Thymus (tissue), 11 donors: ENCODE measurements around the gene ZNF853. TPM values are rescaled to one million over a fixed set of nuclear protein-coding genes. Genes with fewer than 3 reads are reported as not detected.

ENCODE experiments used
- DNase-seq, 9 donors: peaks; one replicate each; pipeline ENCODE4 v3.0.0-alpha.2; 2013; ENCODE audit warnings: low spot score in 9 of 9, low read depth in 6 of 9, missing footprints in 1 of 9
- H3K27ac ChIP-seq, 2 donors: one replicate each; pipeline ENCODE4 v1.5.1; 2013; ENCODE audit warnings: control low read depth in 1 of 2, low read depth in 1 of 2, low read length in 1 of 2, mild to moderate bottlenecking in 1 of 2, moderate library complexity in 1 of 2
- H3K27me3 ChIP-seq, 2 donors: one replicate each; pipeline ENCODE4 v1.5.1; 2013; ENCODE audit warnings: low read length in 1 of 2; ENCODE audit not compliant: control insufficient read depth in 2 of 2, insufficient read depth in 1 of 2
- H3K36me3 ChIP-seq, 2 donors: one replicate each; pipeline ENCODE4 v1.5.1; 2013; ENCODE audit warnings: low read length in 1 of 2, mild to moderate bottlenecking in 1 of 2, moderate library complexity in 1 of 2; ENCODE audit not compliant: control insufficient read depth in 2 of 2, insufficient read depth in 2 of 2
- H3K4me1 ChIP-seq, 2 donors: one replicate each; pipeline ENCODE4 v1.5.1; 2013; ENCODE audit warnings: low read length in 2 of 2; ENCODE audit not compliant: control insufficient read depth in 2 of 2, insufficient read depth in 2 of 2
- H3K4me3 ChIP-seq, 2 donors: one replicate each; pipeline ENCODE4 v1.5.1; 2013; ENCODE audit warnings: low read length in 2 of 2, control low read depth in 1 of 2, mild to moderate bottlenecking in 1 of 2
- H3K9me3 ChIP-seq, 2 donors: one replicate each; pipeline ENCODE4 v1.5.1; 2013; ENCODE audit warnings: low read length in 1 of 2, mild to moderate bottlenecking in 1 of 2; ENCODE audit not compliant: control insufficient read depth in 2 of 2, insufficient read depth in 1 of 2
- WGBS: extraction: QIAGEN DNeasy Blood & Tissue Kit; methylation state at CpG from one replicate; pipeline ENCODE4 v1.1.7; 2013; 5-methylcytosine and 5-hydroxymethylcytosine counted together
- polyA plus RNA-seq: library from polyadenylated mRNA; stranded (reverse); fragments of 200-250 nt; gene quantifications from one replicate; pipeline ENCODE4 v1.2.3, GENCODE V29; 2013
- total RNA-seq: library from RNA; stranded (reverse); fragments of 120-200 nt; gene quantifications from one replicate; pipeline ENCODE4 v1.2.4, GENCODE V29; 2013
- donor health status: healthy.

The ZNF853 gene
- total and polyA plus RNA-seq, 2 donors: 2.8 to 3.3 TPM

DNA sequence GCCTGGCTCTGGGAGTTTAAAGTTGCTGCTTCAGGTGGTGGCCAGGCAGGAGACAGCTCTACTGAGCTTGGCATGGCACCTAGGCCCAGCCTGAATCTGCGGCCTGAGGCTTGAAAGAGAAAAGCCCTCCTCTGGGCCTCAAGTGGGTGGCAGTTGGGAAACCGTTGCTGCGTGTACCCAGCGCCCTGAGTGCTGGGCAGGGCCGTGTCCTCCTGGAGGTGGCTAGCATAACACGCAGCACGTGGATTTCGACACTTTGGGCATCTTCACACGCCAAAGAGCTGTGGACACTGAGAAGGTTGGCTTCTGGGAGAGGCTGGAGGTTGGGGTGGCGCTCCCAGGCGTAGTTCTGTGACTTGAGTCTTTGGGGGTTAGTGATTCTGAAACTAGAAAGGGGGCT lies 24.2 kb downstream of the ZNF853 start:
- H3K9me3 ChIP-seq: peaks cover 0 to 6% of the 10 kb centered on the region in 2 donors
- no peak for DNase-seq
- WGBS: 98% methylated on average over 11 of the region's 11 CpGs
- H3K27me3 ChIP-seq: no peaks in the 10 kb centered on the region
- no peak overlapping the region for H3K4me3 ChIP-seq
- H3K27ac ChIP-seq: no peak overlapping the region
- H3K36me3 ChIP-seq: peaks cover 46 to 49% of the 10 kb centered on the region in 2 donors
- H3K4me1 ChIP-seq: peaks cover 13 to 18% of the 10 kb centered on the region in 2 donors

DNA sequence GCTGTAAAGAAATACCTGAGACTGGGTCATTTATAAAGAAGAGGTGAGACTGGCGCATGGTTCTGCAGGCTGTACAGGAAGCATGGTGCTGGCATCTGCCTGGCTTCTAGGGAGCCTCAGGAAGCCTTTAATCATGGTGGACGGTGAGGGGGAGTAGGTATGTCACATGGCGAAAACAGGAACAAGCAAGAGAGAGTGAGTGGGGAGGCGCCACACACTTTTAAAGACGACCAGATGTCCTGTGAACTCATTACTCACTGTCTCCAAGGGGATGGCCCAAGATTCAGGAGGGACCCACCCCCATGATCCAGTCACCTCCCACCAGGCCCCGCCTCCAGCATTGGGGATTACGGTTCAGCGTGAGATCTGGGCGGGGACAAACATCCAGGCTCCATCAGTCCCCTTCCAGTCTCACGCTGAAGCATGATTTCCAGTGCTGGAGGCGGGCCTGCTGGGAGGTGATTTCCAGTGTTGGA lies 24.9 kb downstream of the ZNF853 start:
- Histone ChIP-seq H3K9me3 (peaks cover 0 to 6% of the 10 kb centered on the region in 2 donors), H3K4me3 (no peak overlapping the region), H3K27me3 (no peaks in the 10 kb centered on the region), H3K36me3 (peaks cover 52 to 54% of the 10 kb centered on the region in 2 donors), H3K27ac (no peak overlapping the region), H3K4me1 (peaks cover 13 to 18% of the 10 kb centered on the region in 2 donors)
- 92% methylated on average over 11 of the region's 11 CpGs for WGBS
- DNase-seq: no peak

DNA sequence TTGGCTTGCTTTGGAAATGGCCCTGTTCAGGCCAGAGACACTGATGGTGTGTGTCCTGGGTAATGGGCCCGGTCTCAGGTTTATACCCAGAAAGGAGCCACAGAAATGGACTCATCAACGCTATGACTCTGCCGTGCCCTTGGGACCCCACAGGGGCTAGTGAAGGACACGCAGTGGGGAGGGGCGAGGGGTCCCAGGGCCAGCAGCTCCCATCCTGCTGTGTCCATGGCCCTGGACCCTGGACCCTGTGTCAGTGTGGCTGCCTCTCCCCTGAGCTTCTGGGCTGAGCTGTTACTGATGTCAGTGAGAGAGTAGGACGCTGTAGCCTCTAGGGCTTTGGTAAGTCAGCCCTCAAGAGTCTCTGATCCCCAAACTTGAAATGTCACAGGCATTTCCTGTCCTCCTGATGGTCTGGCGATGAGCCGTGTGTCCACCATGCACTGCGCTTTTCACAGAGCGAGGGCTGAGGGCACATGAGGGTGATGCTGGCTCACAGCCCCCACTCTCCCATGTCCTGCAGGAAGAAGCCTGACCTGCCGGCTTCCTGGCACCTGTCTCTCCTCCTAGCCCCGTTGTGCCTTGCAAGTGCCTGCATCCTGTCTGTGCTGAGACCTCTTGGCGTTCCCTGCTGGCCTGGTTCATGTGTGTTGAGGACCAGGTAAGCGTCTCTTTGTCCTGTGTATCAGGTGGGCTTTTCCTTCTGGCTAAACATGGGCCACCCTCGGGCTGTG lies 26.1 kb downstream of the ZNF853 start:
- 97% methylated on average over 15 of the region's 15 CpGs for WGBS
- Histone ChIP-seq H3K4me3 (no peak overlapping the region), H3K27me3 (no peaks in the 10 kb centered on the region), H3K27ac (no peak overlapping the region), H3K4me1 (peaks cover 13 to 16% of the 10 kb centered on the region in 2 donors), H3K9me3 (peaks cover 0 to 6% of the 10 kb centered on the region in 2 donors), H3K36me3 (peaks cover 61% of the 10 kb centered on the region in 2 donors)
- DNase-seq: no peak

DNA sequence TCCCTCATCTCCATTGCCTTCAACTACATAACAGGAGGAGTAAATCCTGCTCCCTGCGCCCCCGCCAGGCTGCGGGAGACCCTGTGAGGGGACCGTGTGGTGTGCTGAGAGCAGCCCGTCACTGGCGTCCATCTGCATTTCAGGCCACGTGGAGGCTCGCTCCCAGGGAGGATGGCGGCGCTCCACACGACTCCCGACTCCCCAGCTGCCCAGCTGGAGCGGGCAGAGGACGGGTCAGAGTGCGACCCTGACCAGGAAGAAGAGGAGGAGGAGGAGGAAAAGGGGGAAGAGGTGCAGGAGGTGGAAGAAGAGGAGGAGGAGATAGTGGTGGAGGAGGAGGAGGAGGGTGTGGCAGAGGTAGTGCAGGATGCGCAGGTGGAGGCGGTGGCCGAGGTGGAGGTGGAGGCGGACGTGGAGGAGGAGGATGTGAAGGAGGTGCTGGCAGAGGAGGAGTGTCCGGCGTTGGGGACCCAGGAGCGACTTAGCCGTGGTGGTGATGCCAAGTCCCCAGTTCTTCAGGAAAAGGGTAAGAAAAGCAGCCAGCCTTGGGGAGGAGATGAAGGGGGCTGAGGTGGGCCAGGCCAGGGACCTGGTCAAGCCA lies 26.9 kb downstream of the ZNF853 start:
- Histone ChIP-seq H3K27ac (no peak overlapping the region), H3K4me3 (no peak overlapping the region), H3K36me3 (peaks cover 63 to 70% of the 10 kb centered on the region in 2 donors), H3K4me1 (peaks cover 11 to 12% of the 10 kb centered on the region in 2 donors), H3K9me3 (peaks cover 0 to 6% of the 10 kb centered on the region in 2 donors), H3K27me3 (no peaks in the 10 kb centered on the region)
- DNase-seq: no peak
- 97% methylated on average over 24 of the region's 24 CpGs for WGBS

DNA sequence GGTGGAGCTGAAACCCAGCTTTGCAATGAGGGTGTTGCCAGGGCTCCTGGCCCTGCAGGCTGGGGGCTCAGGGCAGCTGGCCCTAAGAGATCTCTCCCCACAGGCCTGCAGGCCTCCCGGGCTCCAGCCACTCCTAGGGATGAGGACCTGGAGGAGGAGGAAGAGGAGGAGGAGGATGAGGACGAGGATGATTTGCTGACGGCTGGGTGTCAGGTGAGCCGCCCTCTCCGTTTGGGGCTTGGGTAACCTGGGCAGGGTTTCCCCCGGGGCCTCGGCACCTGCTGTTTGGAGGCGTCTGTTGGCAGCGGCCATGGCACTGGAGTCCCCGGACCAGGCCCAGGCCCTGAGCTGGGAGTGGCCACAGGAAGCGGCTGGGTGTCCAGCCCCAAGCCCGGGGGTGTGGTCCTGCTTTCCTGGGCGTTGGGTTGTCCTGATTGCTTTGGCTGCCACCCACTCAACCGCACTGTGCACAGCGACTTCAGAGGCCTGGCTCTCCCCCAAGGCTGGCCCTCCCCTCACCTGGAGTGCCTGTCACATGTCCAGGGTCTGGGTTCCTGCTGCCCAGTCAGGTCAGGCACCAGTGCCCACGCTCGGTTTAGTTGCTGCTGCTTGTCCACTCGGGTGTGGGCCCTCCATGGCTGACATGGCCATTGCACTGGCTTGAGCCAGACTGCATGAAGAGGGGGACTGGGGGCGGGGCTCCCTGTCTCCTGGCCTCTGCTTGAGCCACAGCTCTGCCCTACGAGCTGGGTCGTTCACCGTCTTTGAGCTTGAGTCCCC lies 27.6 kb downstream of the ZNF853 start:
- peaks cover 0 to 6% of the 10 kb centered on the region in 2 donors for H3K9me3 ChIP-seq
- H3K4me3 ChIP-seq: no peak overlapping the region
- 96% methylated on average over 22 of the region's 22 CpGs for WGBS
- no peaks in the 10 kb centered on the region for H3K27me3 ChIP-seq
- H3K36me3 ChIP-seq: peaks cover 66 to 77% of the 10 kb centered on the region in 2 donors
- DNase-seq: no peak
- peaks cover 9 to 10% of the 10 kb centered on the region in 2 donors for H3K4me1 ChIP-seq
- H3K27ac ChIP-seq: no peak overlapping the region

DNA sequence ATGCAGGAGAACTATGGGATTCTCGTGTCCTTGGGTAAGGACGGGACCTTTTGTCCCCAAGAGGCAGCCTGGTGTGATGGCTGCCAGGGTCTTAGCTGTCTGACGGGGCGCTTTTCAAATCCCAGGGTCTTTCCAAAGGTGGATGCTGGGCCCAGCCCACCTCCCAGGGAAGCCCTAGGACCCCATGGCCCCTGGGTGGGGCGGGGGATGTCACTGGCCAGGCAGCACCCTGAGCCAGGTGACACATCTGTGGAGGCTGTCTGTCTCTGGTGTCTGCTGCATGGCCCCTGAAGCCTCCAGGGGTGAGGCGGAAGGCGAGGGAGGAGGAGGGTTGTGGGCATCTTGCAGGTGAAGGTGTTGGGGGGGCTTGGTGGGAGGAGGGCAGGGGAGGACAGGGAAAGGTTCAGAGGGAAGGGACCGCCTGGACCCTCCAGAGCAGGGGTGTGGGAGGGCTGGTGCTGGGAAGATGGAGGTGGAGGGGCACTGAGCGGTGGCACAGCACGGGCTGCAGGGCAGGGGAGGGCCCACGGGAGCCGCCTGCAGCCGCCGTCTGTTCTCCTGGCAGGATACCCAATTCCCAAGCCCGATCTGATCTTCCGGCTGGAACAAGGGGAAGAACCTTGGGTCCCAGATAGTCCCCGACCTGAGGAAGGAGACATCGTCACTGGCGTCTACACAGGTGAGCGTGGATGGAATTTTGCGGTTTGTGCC lies 28.7 kb downstream of the ZNF853 start:
- Histone ChIP-seq H3K27ac (no peak overlapping the region), H3K27me3 (no peaks in the 10 kb centered on the region), H3K4me3 (no peak overlapping the region), H3K9me3 (no peaks in the 10 kb centered on the region), H3K36me3 (peaks cover 70 to 87% of the 10 kb centered on the region in 2 donors), H3K4me1 (peaks cover 0 to under 1% of the 10 kb centered on the region in 2 donors)
- 97% methylated on average over 21 of the region's 21 CpGs for WGBS
- DNase-seq: no peak

DNA sequence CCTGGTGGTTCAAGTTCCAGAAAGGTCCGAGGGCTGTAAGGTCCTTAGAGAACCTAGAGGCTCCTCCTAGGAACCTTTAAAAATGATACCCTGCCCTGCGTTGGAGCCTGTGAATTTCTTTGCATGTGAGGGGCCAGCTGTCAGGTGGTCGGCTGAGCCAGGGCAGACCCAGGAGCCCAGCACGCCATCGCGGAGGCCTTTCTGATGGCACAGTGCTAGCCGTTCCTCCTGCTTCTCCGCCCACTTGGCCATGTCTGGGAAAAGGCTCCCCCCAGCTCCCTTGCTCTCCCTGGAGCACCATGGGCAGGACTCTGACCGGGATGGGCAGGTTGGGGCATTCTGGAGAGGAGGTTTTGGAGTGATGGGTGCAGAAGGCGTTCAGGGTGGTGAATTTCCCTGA lies 29.3 kb downstream of the ZNF853 start:
- Histone ChIP-seq H3K27me3 (no peaks in the 10 kb centered on the region), H3K27ac (no peak overlapping the region)
- DNase-seq: no peak

DNA sequence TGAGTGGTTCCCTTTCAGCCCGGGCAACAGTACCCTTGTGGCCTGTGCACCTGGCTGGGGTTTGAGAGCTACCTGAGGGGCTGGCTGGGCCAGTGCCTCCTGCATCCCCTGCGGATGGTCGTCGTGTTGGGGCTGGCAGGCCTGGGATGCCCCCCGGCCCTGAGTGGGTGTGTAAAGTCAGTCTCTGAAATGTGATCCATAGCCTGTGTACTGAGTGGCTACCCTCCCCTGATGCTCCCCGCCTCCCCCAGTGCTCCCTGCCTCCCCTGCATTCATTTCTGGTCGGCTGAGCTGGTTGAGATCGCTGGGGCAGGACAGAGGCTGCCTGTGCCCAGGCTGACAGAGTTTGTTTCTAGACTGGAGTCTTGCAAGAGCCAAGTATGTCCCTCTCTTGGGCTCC lies 31.1 kb downstream of the ZNF853 start:
- no peaks in the 10 kb centered on the region for H3K4me1 ChIP-seq
- DNase-seq: no peak
- H3K27ac ChIP-seq: no peak overlapping the region
- WGBS: 97% methylated on average over 8 of the region's 8 CpGs
- peaks cover under 1 to 19% of the 10 kb centered on the region in 2 donors for H3K9me3 ChIP-seq
- H3K36me3 ChIP-seq: peaks cover 71 to 96% of the 10 kb centered on the region in 2 donors
- no peaks in the 10 kb centered on the region for H3K27me3 ChIP-seq
- no peak overlapping the region for H3K4me3 ChIP-seq

More for the DNA sequence above, 29.3 kb downstream of the ZNF853 start:
- Histone ChIP-seq H3K36me3 (peaks cover 72 to 89% of the 10 kb centered on the region in 2 donors), H3K9me3 (peaks cover 0 to 2% of the 10 kb centered on the region in 2 donors), H3K4me3 (no peak overlapping the region), H3K4me1 (no peaks in the 10 kb centered on the region)
- 98% methylated on average over 10 of the region's 10 CpGs for WGBS
